ENCODE data around the gene EYA3.

- TF ChIP-seq CTCF (conservative IDR thresholded peaks at IDR 0.05) (no peak), ZFX (IDR thresholded peaks at IDR 0.05) (no peak)
Measured at GRCh38 chr1:28114844-28115243, 26.4 kb upstream of the EYA3 start.
